ENCODE measurements around the gene MICAL2. TPM values are rescaled to one million over a fixed set of nuclear protein-coding genes. Genes with fewer than 3 reads are reported as not detected.

The MICAL2 gene
- total RNA-seq, 1 donor from 2014 or later, result 20.8 TPM

DNA sequence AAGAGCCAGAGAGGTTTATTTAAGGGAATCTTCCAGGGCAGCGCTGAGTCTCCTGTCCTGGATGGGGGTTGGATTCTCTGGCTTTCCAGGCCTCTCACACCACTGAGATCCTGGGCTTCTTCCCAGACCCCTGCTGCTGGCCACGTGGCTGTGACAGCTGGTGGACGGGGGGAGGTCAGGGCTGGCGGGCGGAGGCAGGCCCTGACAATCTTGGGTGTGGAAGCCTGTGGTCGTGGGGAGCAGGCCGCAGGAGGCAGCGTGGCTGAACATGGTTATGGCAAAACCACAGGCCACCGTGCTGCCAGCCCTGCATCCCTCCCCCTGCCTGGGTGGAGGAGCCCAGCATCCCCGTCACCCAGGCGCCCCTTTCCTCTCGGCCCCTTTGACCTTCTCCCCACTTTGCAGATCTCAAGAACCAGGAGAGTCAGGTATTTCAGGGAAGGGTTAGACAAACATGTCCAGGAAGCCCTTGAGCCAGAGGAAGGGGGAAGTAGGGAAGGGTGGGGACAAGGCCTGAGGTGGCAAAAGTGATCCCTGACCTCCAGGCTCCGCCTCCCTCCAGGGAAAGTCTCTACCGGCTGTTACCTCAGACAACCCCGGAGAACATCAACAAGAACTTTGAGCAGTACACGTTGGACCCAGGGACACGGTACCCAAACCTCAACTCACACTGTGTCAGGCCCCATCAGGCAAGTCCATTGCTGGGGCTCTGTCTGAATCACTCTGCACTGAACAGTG lies 111.8 kb downstream of the MICAL2 start:
- Mint-ChIP-seq H3K27ac (ENCODE audit: unreplicated experiment) (no peak overlapping the region), H3K4me1 (ENCODE audit: unreplicated experiment) (peaks cover 15% of the 10 kb centered on the region), H3K36me3 (ENCODE audit: unreplicated experiment) (peaks cover 8% of the 10 kb centered on the region), H3K9me3 (ENCODE audit: unreplicated experiment) (no peaks in the 10 kb centered on the region), H3K27me3 (ENCODE audit: unreplicated experiment) (no peaks in the 10 kb centered on the region), H3K4me3 (ENCODE audit: unreplicated experiment) (no peak overlapping the region)
- DNase-seq (ENCODE audit: extremely low spot score, unreplicated experiment), result no peak
- TF ChIP-seq CTCF (IDR thresholded peaks at IDR 0.05), result no peak

GRCh38 chr11:12223771-12224536 lies 113.6 kb downstream of the MICAL2 start:
- H3K9me3 Mint-ChIP-seq (ENCODE audit: unreplicated experiment), result no peaks in the 10 kb centered on the region
- H3K27me3 Mint-ChIP-seq (ENCODE audit: unreplicated experiment), result no peaks in the 10 kb centered on the region
- peak overlapping the region; percentile 23 for H3K27ac Mint-ChIP-seq (ENCODE audit: unreplicated experiment)
- no peak overlapping the region for H3K4me3 Mint-ChIP-seq (ENCODE audit: unreplicated experiment)
- no peak for TF ChIP-seq CTCF (IDR thresholded peaks at IDR 0.05)
- peaks cover 15% of the 10 kb centered on the region for H3K4me1 Mint-ChIP-seq (ENCODE audit: unreplicated experiment)
- H3K36me3 Mint-ChIP-seq (ENCODE audit: unreplicated experiment), result peaks cover 3% of the 10 kb centered on the region
- no peak for DNase-seq (ENCODE audit: extremely low spot score, unreplicated experiment)

DNA sequence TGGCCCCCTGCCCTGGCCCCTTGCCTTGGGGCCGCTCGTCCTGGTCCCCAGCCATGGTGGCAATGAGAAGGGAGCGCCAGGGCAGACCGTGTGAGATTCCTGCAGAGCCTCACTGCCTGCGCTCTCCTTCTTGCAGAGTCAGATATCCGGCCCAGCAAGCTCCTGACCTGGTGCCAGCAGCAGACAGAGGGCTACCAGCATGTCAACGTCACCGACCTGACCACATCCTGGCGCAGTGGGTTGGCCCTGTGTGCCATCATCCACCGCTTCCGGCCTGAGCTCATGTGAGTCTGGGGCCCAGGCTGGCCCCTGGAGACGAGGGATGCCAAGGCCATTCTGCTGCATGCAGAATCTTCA lies 114.1 kb downstream of the MICAL2 start:
- H3K27me3 Mint-ChIP-seq (ENCODE audit: unreplicated experiment), result no peaks in the 10 kb centered on the region
- no peak for DNase-seq (ENCODE audit: extremely low spot score, unreplicated experiment)
- H3K36me3 Mint-ChIP-seq (ENCODE audit: unreplicated experiment), result peaks cover 3% of the 10 kb centered on the region
- TF ChIP-seq CTCF (IDR thresholded peaks at IDR 0.05), result no peak
- peak overlapping the region; percentile 23 for H3K27ac Mint-ChIP-seq (ENCODE audit: unreplicated experiment)
- H3K4me1 Mint-ChIP-seq (ENCODE audit: unreplicated experiment), result peaks cover 15% of the 10 kb centered on the region
- no peak overlapping the region for H3K4me3 Mint-ChIP-seq (ENCODE audit: unreplicated experiment)
- no peaks in the 10 kb centered on the region for H3K9me3 Mint-ChIP-seq (ENCODE audit: unreplicated experiment)

GRCh38 chr11:12225046-12225739 lies 114.8 kb downstream of the MICAL2 start:
- H3K36me3 Mint-ChIP-seq (ENCODE audit: unreplicated experiment), result peaks cover 3% of the 10 kb centered on the region
- no peaks in the 10 kb centered on the region for H3K9me3 Mint-ChIP-seq (ENCODE audit: unreplicated experiment)
- H3K27ac Mint-ChIP-seq (ENCODE audit: unreplicated experiment), result no peak overlapping the region
- H3K4me1 Mint-ChIP-seq (ENCODE audit: unreplicated experiment), result peaks cover 15% of the 10 kb centered on the region
- H3K4me3 Mint-ChIP-seq (ENCODE audit: unreplicated experiment), result no peak overlapping the region
- H3K27me3 Mint-ChIP-seq (ENCODE audit: unreplicated experiment), result no peaks in the 10 kb centered on the region
- no peak for TF ChIP-seq CTCF (IDR thresholded peaks at IDR 0.05)
- DNase-seq (ENCODE audit: extremely low spot score, unreplicated experiment), result no peak

- no peaks in the 10 kb centered on the region for H3K27me3 Mint-ChIP-seq (ENCODE audit: unreplicated experiment)
- TF ChIP-seq CTCF (IDR thresholded peaks at IDR 0.05), result no peak
- H3K4me3 Mint-ChIP-seq (ENCODE audit: unreplicated experiment), result no peak overlapping the region
- no peak overlapping the region for H3K27ac Mint-ChIP-seq (ENCODE audit: unreplicated experiment)
- H3K36me3 Mint-ChIP-seq (ENCODE audit: unreplicated experiment), result peaks cover 3% of the 10 kb centered on the region
- H3K4me1 Mint-ChIP-seq (ENCODE audit: unreplicated experiment), result peaks cover 15% of the 10 kb centered on the region
- no peaks in the 10 kb centered on the region for H3K9me3 Mint-ChIP-seq (ENCODE audit: unreplicated experiment)
- no peak for DNase-seq (ENCODE audit: extremely low spot score, unreplicated experiment)
Observed at GRCh38 chr11:12226093-12226492, 115.7 kb downstream of the MICAL2 start.

Data from osteocyte (in vitro differentiated cells).